Myocyte (in vitro differentiated cells): ENCODE data around the gene IL27RA. TPM values are rescaled to one million over a fixed set of nuclear protein-coding genes. Genes with fewer than 3 reads are reported as not detected.
"Not testable (repeated sequence)": the region's sequence is repeated elsewhere in the genome, so short reads cannot be mapped to it uniquely, and the experiment has no call there.

Experiments used
- DNase-seq: peaks from one replicate; pipeline ENCODE4 v3.0.0-alpha.2; 2012; ENCODE audit warnings: low read depth
- total RNA-seq: library from RNA; depleted of rRNA; stranded (reverse); fragments of >200 nt; gene quantifications from 2 replicates; pipeline ENCODE4 v1.2.3, GENCODE V29; 2014

IL27RA gene
- total RNA-seq, 1 donor from 2014 or later = 0.32 TPM

- no peak for DNase-seq
These were observed 3.6 kb upstream of the IL27RA start, which contains the start of gene RLN3 for GRCh38 chr19:14027856-14028450. Gene RLN3 (plus strand): TSS chr19:14028148. CDS start chr19:14028205, 57 bp downstream.

- no peak for DNase-seq
These were observed 2.7 kb upstream of the IL27RA start for GRCh38 chr19:14028901-14029300.

GRCh38 chr19:14030997-14031718 is 404 bp upstream of the IL27RA start:
- no peak for DNase-seq

DNA sequence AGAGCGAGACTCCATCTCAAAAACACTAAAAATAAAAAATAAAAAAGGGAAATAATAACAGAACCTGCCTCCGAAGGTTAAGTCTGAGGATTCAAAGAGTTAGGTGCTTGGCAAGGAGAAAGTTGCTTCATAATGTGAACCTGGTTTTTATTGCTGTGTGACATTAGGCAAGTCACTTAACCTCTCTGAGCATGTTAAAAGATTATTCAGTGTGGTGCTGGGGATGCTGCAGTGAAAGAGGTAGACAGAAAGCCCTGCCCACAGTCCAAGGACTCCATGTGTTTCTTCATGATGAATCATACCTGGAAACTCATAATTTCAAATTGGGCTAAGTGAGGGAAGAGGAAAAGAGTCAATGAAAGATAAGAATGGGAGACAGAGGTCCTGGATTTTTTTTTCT is 2.4 kb downstream of the IL27RA start:
- DNase-seq = no peak

DNA sequence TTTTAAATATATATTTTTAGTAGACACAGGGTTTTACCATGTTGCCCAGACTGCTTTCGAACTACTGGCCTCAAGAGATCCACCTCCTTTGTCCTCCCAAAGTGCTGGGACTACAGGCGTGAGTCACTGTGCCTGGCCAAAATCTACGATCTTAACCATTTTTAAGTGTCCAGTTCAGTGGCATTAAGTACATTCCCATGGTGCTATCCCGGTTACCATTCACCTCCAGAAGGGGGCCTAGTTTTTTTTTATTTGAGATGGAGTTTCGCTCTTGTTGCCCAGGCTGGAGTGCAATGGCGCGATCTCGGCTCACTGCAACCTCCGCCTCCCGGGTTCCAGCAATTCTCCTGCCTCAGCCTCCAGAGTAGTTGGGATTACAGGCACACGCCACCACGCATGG is 3.6 kb downstream of the IL27RA start:
- DNase-seq = not testable (repeated sequence)

- no peak for DNase-seq
These were observed 4.1 kb downstream of the IL27RA start for GRCh38 chr19:14035706-14036105.

DNA sequence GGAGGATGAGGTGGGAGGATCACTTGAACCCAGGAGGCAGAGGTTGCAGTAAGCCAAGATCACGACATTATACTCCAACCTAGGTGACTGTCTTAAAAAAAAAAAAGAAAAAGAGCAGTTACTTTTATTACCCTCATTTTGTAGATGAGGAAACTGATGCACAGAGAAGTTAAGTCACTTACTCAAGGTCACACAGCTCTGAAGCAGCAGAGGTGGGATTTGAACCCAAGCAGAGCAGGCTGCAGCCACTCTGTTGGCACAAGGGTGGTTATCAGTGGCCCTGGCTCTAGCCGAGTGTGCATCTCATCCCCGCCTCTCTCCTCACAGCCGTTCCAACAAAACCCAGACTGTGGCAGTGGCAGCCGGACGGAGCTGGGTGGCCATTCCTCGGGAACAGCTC is 7.6 kb downstream of the IL27RA start:
- DNase-seq = no peak

GRCh38 chr19:14042659-14043608 is 11.4 kb downstream of the IL27RA start:
- peak; percentile 91 for DNase-seq

GRCh38 chr19:14047866-14048265 is 16.3 kb downstream of the IL27RA start:
- DNase-seq = not testable (repeated sequence)

DNA sequence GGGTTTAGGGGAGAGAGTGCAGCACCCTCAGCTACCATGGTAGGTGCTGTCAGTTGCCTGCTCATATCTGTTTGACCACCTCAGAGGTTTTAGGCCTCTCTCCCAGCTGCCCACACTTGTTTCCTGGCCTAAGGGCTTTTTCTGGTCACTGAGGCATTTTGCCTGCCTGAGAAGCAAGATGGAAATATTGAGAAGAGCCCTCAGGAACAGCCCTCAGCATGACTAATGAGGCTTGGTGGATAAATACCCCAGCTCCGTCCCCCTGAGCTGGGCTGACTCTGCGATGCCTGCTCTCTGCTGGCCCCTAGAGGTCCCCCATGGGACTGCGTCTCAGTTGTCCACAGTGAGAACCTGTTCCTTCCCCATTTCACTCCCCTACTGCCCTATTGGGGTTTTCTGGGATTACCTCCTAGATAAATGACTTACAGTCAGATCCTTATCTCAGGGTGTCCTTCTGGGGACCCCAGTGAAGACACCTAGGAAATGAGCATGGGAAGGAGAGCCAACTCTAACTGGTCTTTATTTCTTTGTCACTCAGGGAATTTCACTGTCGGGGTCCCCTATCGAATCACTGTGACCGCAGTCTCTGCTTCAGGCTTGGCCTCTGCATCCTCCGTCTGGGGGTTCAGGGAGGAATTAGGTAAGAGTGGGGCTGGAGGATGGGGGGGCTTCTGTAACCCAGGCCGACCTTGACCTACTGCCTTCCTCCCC is 17.0 kb downstream of the IL27RA start:
- peak; percentile 47 for DNase-seq

DNA sequence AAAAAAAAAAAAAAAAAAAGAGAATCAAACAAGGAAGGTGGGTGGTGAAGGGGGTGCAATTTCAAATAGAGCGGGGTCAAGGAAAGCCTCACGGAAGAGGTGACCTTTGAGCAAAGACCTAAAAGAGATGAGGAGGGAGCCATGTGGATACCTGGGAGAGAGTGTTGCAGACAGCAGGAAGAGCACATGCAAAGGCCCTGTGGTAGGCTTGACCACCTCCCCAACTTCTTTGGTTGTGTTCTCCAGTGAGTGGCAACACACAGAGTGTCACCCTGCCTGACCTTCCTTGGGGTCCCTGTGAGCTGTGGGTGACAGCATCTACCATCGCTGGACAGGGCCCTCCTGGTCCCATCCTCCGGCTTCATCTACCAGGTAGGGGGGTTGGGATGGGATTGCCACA is 18.9 kb downstream of the IL27RA start:
- DNase-seq = no peak

- DNase-seq = not testable (repeated sequence)
These were observed 19.4 kb downstream of the IL27RA start for GRCh38 chr19:14050961-14051360.

DNA sequence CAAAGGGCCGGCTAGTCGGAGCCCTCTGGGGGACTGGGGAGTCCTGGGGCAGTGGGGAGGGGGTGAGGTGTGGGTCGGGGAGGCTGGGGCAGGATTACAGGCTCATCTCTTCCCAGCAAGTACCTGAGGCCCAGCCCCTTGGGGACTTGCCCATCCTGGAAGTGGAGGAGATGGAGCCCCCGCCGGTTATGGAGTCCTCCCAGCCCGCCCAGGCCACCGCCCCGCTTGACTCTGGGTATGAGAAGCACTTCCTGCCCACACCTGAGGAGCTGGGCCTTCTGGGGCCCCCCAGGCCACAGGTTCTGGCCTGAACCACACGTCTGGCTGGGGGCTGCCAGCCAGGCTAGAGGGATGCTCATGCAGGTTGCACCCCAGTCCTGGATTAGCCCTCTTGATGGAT is 20.4 kb downstream of the IL27RA start:
- DNase-seq = no peak

DNA sequence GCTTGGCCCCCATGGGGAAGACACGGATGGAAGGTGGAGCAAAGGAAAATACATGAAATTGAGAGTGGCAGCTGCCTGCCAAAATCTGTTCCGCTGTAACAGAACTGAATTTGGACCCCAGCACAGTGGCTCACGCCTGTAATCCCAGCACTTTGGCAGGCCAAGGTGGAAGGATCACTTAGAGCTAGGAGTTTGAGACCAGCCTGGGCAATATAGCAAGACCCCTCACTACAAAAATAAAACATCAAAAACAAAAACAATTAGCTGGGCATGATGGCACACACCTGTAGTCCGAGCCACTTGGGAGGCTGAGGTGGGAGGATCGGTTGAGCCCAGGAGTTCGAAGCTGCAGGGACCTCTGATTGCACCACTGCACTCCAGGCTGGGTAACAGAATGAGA is 20.9 kb downstream of the IL27RA start:
- DNase-seq = no peak

- DNase-seq = no peak
These were observed 21.5 kb downstream of the IL27RA start for GRCh38 chr19:14053032-14053431.

DNA sequence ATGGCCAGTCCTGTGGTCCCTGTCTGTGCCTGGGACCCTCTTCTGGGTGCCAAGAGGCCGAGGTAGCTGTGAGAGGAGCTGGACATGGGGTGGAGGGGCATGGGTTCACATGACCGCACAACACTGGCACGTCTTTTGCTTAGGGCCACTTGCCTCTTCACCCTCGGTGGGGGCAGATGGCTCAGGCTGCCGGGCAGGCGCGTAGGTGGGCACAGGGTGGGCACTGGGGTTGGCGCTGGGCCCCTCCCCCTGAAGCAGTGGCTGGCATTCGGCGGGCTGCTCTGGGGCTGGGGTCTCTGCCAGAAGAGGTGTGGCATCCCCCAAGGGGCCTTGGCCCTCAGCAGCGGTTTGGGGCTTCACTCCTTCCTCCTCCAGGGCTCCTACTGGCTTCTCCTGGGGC is 21.9 kb downstream of the IL27RA start:
- no peak for DNase-seq

- DNase-seq = no peak
These were observed 22.5 kb downstream of the IL27RA start for GRCh38 chr19:14054099-14054498.

GRCh38 chr19:14054721-14055120 is 23.2 kb downstream of the IL27RA start:
- no peak for DNase-seq

DNA sequence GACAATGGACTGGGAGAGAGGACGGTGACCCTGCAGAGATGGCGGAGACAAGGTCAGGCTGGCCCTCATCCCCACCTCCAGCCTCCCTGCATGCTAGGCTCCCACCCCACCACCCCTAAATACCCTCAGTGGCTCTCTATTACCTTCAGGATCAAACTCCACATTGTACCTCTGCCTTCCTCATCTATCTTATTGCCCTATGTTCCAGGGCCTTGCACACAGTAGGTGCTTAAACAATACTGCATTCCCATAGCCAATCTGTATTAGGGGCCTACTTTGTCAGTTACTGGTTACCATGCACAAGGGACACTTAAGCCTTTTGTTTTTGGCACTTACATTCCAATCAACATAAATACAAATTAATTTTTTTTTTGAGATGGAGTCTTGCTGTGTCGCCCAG is 23.8 kb downstream of the IL27RA start:
- no peak for DNase-seq

DNA sequence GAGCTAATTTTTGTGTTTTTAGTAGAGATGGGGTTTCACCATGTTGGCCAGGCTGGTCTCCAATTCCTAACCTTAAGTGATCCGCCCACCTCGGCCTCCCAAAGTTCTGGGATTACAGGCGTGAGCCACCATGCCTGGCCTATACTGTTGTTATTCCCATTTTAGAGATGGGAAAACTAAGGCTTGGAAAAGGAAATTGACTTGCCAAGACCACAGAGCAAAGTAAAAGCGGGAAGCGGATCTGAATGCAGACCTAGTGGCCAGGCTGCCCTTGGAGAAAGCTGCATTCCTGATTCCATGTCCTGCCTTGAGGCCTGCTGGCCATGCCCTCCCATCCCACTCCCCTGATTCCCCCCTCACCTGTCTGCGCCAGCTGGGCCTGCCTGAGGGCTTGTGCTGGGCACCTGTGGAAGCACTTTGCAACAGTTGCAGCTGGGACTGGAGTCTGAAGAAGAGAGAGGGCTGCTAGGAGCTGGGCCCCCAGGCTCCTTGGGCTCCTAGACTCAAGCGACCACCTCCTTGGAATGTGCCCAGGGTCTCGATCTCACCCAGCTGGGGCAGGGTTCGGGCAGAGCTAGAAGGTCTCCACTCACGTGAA is 24.6 kb downstream of the IL27RA start:
- DNase-seq = no peak
